ENCODE results near the gene NPTX1.

The NPTX1 gene

GRCh38 chr17:80442764-80443163, 33.6 kb downstream of the NPTX1 start:
- no peak for DNase-seq

GRCh38 chr17:80442323-80442659, 34.1 kb downstream of the NPTX1 start:
- no peak for DNase-seq

- DNase-seq = no peak
Observed at GRCh38 chr17:80441598-80442322, 34.6 kb downstream of the NPTX1 start.

- no peak for DNase-seq
Observed at GRCh38 chr17:80441133-80441578, 35.3 kb downstream of the NPTX1 start.

GRCh38 chr17:80439499-80439898, 36.9 kb downstream of the NPTX1 start:
- no peak for DNase-seq

- no peak for DNase-seq
Observed at GRCh38 chr17:80438806-80439205, 37.6 kb downstream of the NPTX1 start.

- DNase-seq = no peak
Observed at GRCh38 chr17:80437532-80437931, 38.9 kb downstream of the NPTX1 start.

- DNase-seq = no peak
Observed at GRCh38 chr17:80433916-80434666, 42.3 kb downstream of the NPTX1 start.

GRCh38 chr17:80432961-80433550, 43.4 kb downstream of the NPTX1 start:
- no peak for DNase-seq

- DNase-seq = no peak
Observed at GRCh38 chr17:80432350-80432955, 44.0 kb downstream of the NPTX1 start.

GRCh38 chr17:80431246-80432195, 44.9 kb downstream of the NPTX1 start:
- DNase-seq = no peak

GRCh38 chr17:80430446-80431245, 45.8 kb downstream of the NPTX1 start:
- DNase-seq = no peak

- no peak for DNase-seq
Observed at GRCh38 chr17:80429356-80430275, 46.8 kb downstream of the NPTX1 start.

GRCh38 chr17:80428796-80429195, 47.6 kb downstream of the NPTX1 start:
- DNase-seq = no peak

GRCh38 chr17:80428363-80428762, 48.0 kb downstream of the NPTX1 start:
- no peak for DNase-seq

- no peak for DNase-seq
Observed at GRCh38 chr17:80427366-80428282, 48.8 kb downstream of the NPTX1 start.

- DNase-seq = no peak
Observed at GRCh38 chr17:80426671-80427326, 49.6 kb downstream of the NPTX1 start.

GRCh38 chr17:80425835-80426426, 50.5 kb downstream of the NPTX1 start:
- no peak for DNase-seq
